HepG2 (cell line): ENCODE measurements around the gene TATDN2. TPM values are rescaled to one million over a fixed set of nuclear protein-coding genes. Genes with fewer than 3 reads are reported as not detected.

ENCODE experiments used
- ATF1 ChIP-seq: IDR thresholded peaks from 2 replicates; pipeline ENCODE4 v1.6.1; 2016; ENCODE audit warnings: mild to moderate bottlenecking, control low read depth
- BHLHE40 ChIP-seq: IDR thresholded peaks from 2 replicates; pipeline ENCODE4 v1.6.1; 2011; ENCODE audit warnings: low read length, improper control_type of control experiment
- FOXA1 ChIP-seq, 2 experiments: fragments of 450-650 bp in 1 of 2; sonication (generic) in 1 of 2; formaldehyde crosslinking in 1 of 2; IDR thresholded peaks; 2 replicates each; pipeline versions ENCODE4 v1.4.0 to v1.6.1; 2016 to 2020; ENCODE audit warnings: missing genetic modification reagents in 1 of 2
- GZF1 ChIP-seq: sonication (generic); formaldehyde crosslinking; IDR thresholded peaks from 2 replicates; pipeline ENCODE4 v1.5.1; 2020; ENCODE audit warnings: mild to moderate bottlenecking, missing genetic modification reagents
- HNRNPK ChIP-seq: fragments of 200-400 bp; formaldehyde crosslinking; IDR thresholded peaks from 2 replicates; pipeline ENCODE4 v1.6.1; 2018; ENCODE audit warnings: low read length, low read depth, moderate library complexity, mild to moderate bottlenecking; ENCODE audit not compliant: poor library complexity, severe bottlenecking
- KDM6A ChIP-seq: IDR thresholded peaks from 2 replicates; pipeline ENCODE4 v1.6.1; 2016; ENCODE audit warnings: low read depth
- MIER3 ChIP-seq: IDR thresholded peaks from 2 replicates; pipeline ENCODE4 v1.6.1; 2016; ENCODE audit warnings: missing compliant biosample characterization, borderline replicate concordance
- MYC ChIP-seq: sonication (generic); formaldehyde crosslinking; IDR thresholded peaks from 2 replicates; pipeline ENCODE4 v1.9.0; 2021; ENCODE audit warnings: missing genetic modification reagents, borderline replicate concordance
- RAD21 ChIP-seq: fragments of 450-650 bp; formaldehyde crosslinking; IDR thresholded peaks from 2 replicates; pipeline ENCODE4 v1.5.0; 2020; ENCODE audit warnings: mild to moderate bottlenecking
- RXRA ChIP-seq: sonication (generic); formaldehyde crosslinking; IDR thresholded peaks from 2 replicates; pipeline ENCODE4 v1.5.1; 2020; ENCODE audit warnings: missing genetic modification reagents
- SOX5 ChIP-seq: IDR thresholded peaks from 2 replicates; pipeline ENCODE4 v1.6.1; 2016; ENCODE audit warnings: borderline replicate concordance
- SP1 ChIP-seq, 2 experiments: fragments of 450-650 bp in 1 of 2; sonication (generic) in 1 of 2; formaldehyde crosslinking in 1 of 2; IDR thresholded peaks; 2 replicates each; pipeline versions ENCODE4 v1.4.0 to v1.6.1; 2016 to 2020; ENCODE audit warnings: missing genetic modification reagents in 1 of 2
- TP53 ChIP-seq: sonication (generic); formaldehyde crosslinking; conservative IDR thresholded peaks from 2 replicates; pipeline ENCODE4 v1.4.0; 2020; ENCODE audit warnings: missing genetic modification reagents
- ZBTB20 ChIP-seq: sonication (generic); formaldehyde crosslinking; IDR thresholded peaks from 2 replicates; pipeline ENCODE4 v1.8.1; 2023; ENCODE audit warnings: missing genetic modification reagents, low read depth, mild to moderate bottlenecking, borderline replicate concordance
- ZFY ChIP-seq: sonication (generic); formaldehyde crosslinking; IDR thresholded peaks from 2 replicates; pipeline ENCODE4 v1.4.0; 2020; ENCODE audit warnings: missing genetic modification reagents
- ZNF282 ChIP-seq: fragments of 450-650 bp; IDR thresholded peaks from 2 replicates; pipeline ENCODE4 v1.6.1; 2018; ENCODE audit not compliant: partially characterized antibody
- ZNF552 ChIP-seq: sonication (generic); formaldehyde crosslinking; IDR thresholded peaks from 2 replicates; pipeline ENCODE4 v1.9.0; 2022; ENCODE audit warnings: missing genetic modification reagents, mild to moderate bottlenecking, borderline replicate concordance
- ZNF652 ChIP-seq: IDR thresholded peaks from 2 replicates; pipeline ENCODE4 v1.6.1; 2016; ENCODE audit warnings: low read depth, borderline replicate concordance
- ZNF749 ChIP-seq: sonication (generic); formaldehyde crosslinking; IDR thresholded peaks from 2 replicates; pipeline ENCODE4 v1.8.0; 2022; ENCODE audit warnings: mild to moderate bottlenecking, missing genetic modification reagents, moderate library complexity, borderline replicate concordance
- polyA plus RNA-seq, 8 experiments: library from polyadenylated mRNA; depleted of rRNA in 3 of 8; stranded (reverse) in 7 of 8; unstranded in 1 of 8; fragments of >200 nt; fragmentation: Illumina TruSeq in 4 of 8; extraction: Trizol in 4 of 8; gene quantifications; 2 replicates each; pipeline versions ENCODE4 v1.2.1 to v1.2.3, GENCODE V29; 2011 to 2016; ENCODE audit warnings: low read depth in 4 of 8, missing spikeins in 1 of 8, mixed read lengths in 1 of 8; ENCODE audit not compliant: insufficient read depth in 1 of 8
- total RNA-seq, 5 experiments: library from RNA; depleted of rRNA; stranded (reverse); fragments of >200 nt; fragmentation: Illumina TruSeq; extraction: Trizol; gene quantifications; 2 replicates each; pipeline ENCODE4 v1.2.3, GENCODE V29; 2016; ENCODE audit warnings: low read depth in 1 of 5
- TF ChIP-seq, protein P1 (sequence below): sonication (generic); formaldehyde crosslinking; IDR thresholded peaks from 2 replicates; pipeline ENCODE4 v1.5.0; 2020; ENCODE audit warnings: mild to moderate bottlenecking, missing genetic modification reagents, moderate library complexity
- TF ChIP-seq, protein P2 (sequence below): sonication (generic); formaldehyde crosslinking; IDR thresholded peaks from 2 replicates; pipeline ENCODE4 v1.5.0; 2020; ENCODE audit warnings: mild to moderate bottlenecking, missing genetic modification reagents
- TF ChIP-seq, protein P3 (sequence below): IDR thresholded peaks from 2 replicates; pipeline ENCODE4 v1.6.1; 2016; ENCODE audit warnings: missing genetic modification reagents, missing compliant biosample characterization

Gene TATDN2
- total and polyA plus RNA-seq, 2 of the 13 experiments (the other 11 are each of a cell fraction or from before 2014, with no cell fraction given), result 12.1 to 21.9 TPM

DNA sequence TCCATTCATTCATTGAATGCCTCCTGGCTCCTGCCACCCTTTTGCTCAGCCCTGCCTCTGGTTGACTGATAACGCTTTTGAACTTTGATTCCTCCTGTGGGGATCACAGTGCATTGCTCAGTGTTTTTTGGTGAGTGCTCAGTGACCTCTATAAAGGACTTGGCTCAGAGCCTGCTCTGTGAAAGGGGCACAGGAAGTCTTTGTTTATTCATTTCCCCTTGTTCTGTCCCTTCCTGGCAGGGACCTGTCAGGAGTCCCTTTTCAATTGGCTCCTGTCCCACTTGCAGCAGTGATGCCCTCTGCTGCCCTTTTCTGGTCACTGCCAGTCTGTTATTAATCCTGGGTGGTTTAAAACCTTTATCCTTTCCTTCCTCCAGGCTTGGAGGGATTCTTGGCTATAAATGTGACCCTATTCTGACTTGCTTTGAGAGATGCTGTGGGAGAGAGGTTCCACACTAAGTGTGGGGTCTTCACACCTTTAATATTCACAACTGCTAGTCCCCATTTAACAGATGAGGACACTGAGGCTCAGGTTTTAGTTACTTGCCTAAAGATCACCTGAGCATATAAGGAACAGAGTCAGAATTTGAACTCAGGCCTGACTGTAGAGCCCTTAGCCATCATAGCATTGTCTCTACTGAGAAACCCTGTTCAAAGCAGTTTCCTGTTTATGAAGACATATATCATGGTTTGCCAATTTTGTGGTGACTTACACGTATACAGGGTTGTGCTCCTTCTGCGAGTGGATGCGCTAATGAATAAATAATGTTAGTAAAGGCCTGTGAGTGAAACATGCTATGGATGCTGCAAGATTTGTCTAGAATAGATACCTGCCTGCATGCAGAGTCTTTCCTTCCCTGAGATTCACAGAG lies 23.2 kb upstream of the TATDN2 start (continued):
- TF ChIP-seq ZNF552 (CRISPR knock-in tag), result no peak
- peak; percentile 92 for TF ChIP-seq SOX5 (CRISPR knock-in tag)
- peak; percentile 71; the same call in 1 of the 2 replicates for TF ChIP-seq MIER3 (CRISPR knock-in tag)
- no peak for TF ChIP-seq GZF1 (CRISPR knock-in tag)
- peak; percentile 85 for TF ChIP-seq KDM6A (CRISPR knock-in tag)
- TF ChIP-seq ZNF282, result no peak
- TF ChIP-seq, protein P1, sequence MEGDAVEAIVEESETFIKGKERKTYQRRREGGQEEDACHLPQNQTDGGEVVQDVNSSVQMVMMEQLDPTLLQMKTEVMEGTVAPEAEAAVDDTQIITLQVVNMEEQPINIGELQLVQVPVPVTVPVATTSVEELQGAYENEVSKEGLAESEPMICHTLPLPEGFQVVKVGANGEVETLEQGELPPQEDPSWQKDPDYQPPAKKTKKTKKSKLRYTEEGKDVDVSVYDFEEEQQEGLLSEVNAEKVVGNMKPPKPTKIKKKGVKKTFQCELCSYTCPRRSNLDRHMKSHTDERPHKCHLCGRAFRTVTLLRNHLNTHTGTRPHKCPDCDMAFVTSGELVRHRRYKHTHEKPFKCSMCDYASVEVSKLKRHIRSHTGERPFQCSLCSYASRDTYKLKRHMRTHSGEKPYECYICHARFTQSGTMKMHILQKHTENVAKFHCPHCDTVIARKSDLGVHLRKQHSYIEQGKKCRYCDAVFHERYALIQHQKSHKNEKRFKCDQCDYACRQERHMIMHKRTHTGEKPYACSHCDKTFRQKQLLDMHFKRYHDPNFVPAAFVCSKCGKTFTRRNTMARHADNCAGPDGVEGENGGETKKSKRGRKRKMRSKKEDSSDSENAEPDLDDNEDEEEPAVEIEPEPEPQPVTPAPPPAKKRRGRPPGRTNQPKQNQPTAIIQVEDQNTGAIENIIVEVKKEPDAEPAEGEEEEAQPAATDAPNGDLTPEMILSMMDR (CRISPR knock-in tag), result peak; percentile 96
- TF ChIP-seq ATF1 (CRISPR knock-in tag), result peak; percentile 34; the same call in 1 of the 2 replicates
- peak; percentile 19; the same call in 1 of the 2 replicates for TF ChIP-seq BHLHE40
- peak; percentile 44; the same call in 1 of the 2 replicates for TF ChIP-seq ZNF652 (CRISPR knock-in tag)
- no peak for TF ChIP-seq FOXA1 (IDR thresholded peaks at IDR 0.05)
- TF ChIP-seq FOXA1 (CRISPR knock-in tag; IDR thresholded peaks at IDR 0.05), result peak; percentile 91
- peak; percentile 43; the same call in 1 of the 2 replicates for TF ChIP-seq TP53 (CRISPR knock-in tag)
- no peak; the same call in 1 of the 2 replicates for TF ChIP-seq MYC (CRISPR knock-in tag)
- no peak for TF ChIP-seq ZNF749
- no peak for TF ChIP-seq ZFY (CRISPR knock-in tag)
- no peak for TF ChIP-seq HNRNPK
- TF ChIP-seq, protein P2, sequence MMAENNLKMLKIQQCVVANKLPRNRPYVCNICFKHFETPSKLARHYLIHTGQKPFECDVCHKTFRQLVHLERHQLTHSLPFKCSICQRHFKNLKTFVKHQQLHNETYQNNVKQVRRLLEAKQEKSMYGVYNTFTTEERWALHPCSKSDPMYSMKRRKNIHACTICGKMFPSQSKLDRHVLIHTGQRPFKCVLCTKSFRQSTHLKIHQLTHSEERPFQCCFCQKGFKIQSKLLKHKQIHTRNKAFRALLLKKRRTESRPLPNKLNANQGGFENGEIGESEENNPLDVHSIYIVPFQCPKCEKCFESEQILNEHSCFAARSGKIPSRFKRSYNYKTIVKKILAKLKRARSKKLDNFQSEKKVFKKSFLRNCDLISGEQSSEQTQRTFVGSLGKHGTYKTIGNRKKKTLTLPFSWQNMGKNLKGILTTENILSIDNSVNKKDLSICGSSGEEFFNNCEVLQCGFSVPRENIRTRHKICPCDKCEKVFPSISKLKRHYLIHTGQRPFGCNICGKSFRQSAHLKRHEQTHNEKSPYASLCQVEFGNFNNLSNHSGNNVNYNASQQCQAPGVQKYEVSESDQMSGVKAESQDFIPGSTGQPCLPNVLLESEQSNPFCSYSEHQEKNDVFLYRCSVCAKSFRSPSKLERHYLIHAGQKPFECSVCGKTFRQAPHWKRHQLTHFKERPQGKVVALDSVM (CRISPR knock-in tag), result peak; percentile 50
- peak; percentile 72; the same call in 1 of the 2 replicates for TF ChIP-seq ZBTB20 (CRISPR knock-in tag)
- TF ChIP-seq RAD21 (CRISPR knock-in tag), result peak; percentile 97
- TF ChIP-seq, protein P3, sequence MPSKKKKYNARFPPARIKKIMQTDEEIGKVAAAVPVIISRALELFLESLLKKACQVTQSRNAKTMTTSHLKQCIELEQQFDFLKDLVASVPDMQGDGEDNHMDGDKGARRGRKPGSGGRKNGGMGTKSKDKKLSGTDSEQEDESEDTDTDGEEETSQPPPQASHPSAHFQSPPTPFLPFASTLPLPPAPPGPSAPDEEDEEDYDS (CRISPR knock-in tag), result peak; percentile 72
- TF ChIP-seq RXRA (CRISPR knock-in tag), result peak; percentile 95
- no peak for TF ChIP-seq SP1 (IDR thresholded peaks at IDR 0.05)
- TF ChIP-seq SP1 (CRISPR knock-in tag; IDR thresholded peaks at IDR 0.05), result 0 out of 2 replicates have a peak, but pooled peaks have one; percentile 15
